CD8-positive, alpha-beta memory T cell (primary cell): Measurements from ENCODE around the gene TNFAIP8L1. TPM values are rescaled to one million over a fixed set of nuclear protein-coding genes. Genes with fewer than 3 reads are reported as not detected.

Source experiments
- CTCF ChIA-PET: fragments of 350-600 bp; sonication (Branson Sonifier 250); formaldehyde crosslinking; loops from one replicate; lab custom pipeline; 2021; ENCODE audit warnings: antibody characterized with exemption; lab: Charles Lee
- POLR2A ChIA-PET: fragments of 350-600 bp; sonication (Branson Sonifier 250); formaldehyde crosslinking; loops from one replicate; lab custom pipeline; 2021; ENCODE audit warnings: antibody characterized with exemption; lab: Charles Lee
- DNase-seq, 5 donors: peaks; one replicate each; pipeline versions ENCODE4 v3.0.0 to v3.0.0-alpha.2; 2020 to 2022; ENCODE audit warnings: mixed read lengths in 1 of 5
- H3K27ac ChIP-seq: one replicate; pipeline ENCODE4 v1.7.0; 2013; ENCODE audit warnings: low read depth, mild to moderate bottlenecking, low read length, moderate library complexity
- H3K27me3 ChIP-seq: 2 replicates; pipeline ENCODE4 v1.7.0; 2013; ENCODE audit warnings: low read length, mild to moderate bottlenecking; ENCODE audit not compliant: insufficient read depth, poor library complexity, severe bottlenecking
- H3K36me3 ChIP-seq: 2 replicates; pipeline ENCODE4 v1.7.0; 2013; ENCODE audit warnings: mild to moderate bottlenecking, low read length, moderate library complexity; ENCODE audit not compliant: insufficient read depth
- H3K4me1 ChIP-seq: 2 replicates; pipeline ENCODE4 v1.7.0; 2013; ENCODE audit warnings: mild to moderate bottlenecking, low read length, moderate library complexity; ENCODE audit not compliant: insufficient read depth
- H3K4me3 ChIP-seq: 2 replicates; pipeline ENCODE4 v1.7.0; 2013; ENCODE audit warnings: mild to moderate bottlenecking, low read length
- H3K9me3 ChIP-seq: 2 replicates; pipeline ENCODE4 v1.7.0; 2013; ENCODE audit warnings: mild to moderate bottlenecking, low read length
- H3K27ac Mint-ChIP-seq, 8 donors: one replicate each; pipeline ENCODE4 v1.8.0; 2020 to 2021; ENCODE audit warnings: mixed read lengths in 8 of 8, mild to moderate bottlenecking in 6 of 8, inconsistent platforms in 3 of 8, moderate library complexity in 3 of 8
- H3K27me3 Mint-ChIP-seq, 2 donors: one replicate each; pipeline ENCODE4 v1.8.0; 2020 to 2021; ENCODE audit warnings: mixed read lengths in 2 of 2, mild to moderate bottlenecking in 1 of 2, moderate library complexity in 1 of 2
- H3K36me3 Mint-ChIP-seq, 3 donors: one replicate each; pipeline ENCODE4 v1.8.0; 2020 to 2021; ENCODE audit warnings: mixed read lengths in 3 of 3, inconsistent platforms in 1 of 3, mild to moderate bottlenecking in 1 of 3
- H3K4me1 Mint-ChIP-seq, 3 donors: one replicate each; pipeline ENCODE4 v1.8.0; 2020 to 2021; ENCODE audit warnings: mixed read lengths in 3 of 3, inconsistent platforms in 1 of 3, mild to moderate bottlenecking in 1 of 3
- H3K4me3 Mint-ChIP-seq, 7 donors: one replicate each; pipeline ENCODE4 v1.8.0; 2020 to 2021; ENCODE audit warnings: mixed read lengths in 7 of 7, mild to moderate bottlenecking in 6 of 7, moderate library complexity in 4 of 7, inconsistent platforms in 2 of 7
- H3K9me3 Mint-ChIP-seq, 5 donors: one replicate each; pipeline ENCODE4 v1.8.0; 2020 to 2022; ENCODE audit warnings: mixed read lengths in 5 of 5, mild to moderate bottlenecking in 3 of 5, moderate library complexity in 2 of 5, inconsistent platforms in 1 of 5
- polyA plus RNA-seq: library from polyadenylated mRNA; unstranded; fragments of 300-500 nt; fragmentation: Illumina TruSeq; gene quantifications from one replicate; pipeline ENCODE4 v1.2.3, GENCODE V29; 2021
- total RNA-seq, 2 experiments: library from RNA; stranded (reverse); gene quantifications; one replicate each; pipeline ENCODE4 v1.2.3, GENCODE V29; 2021

The TNFAIP8L1 gene
- total and polyA plus RNA-seq, 3 experiments from 2014 or later = 9.0 to 10.0 (median 9.6) TPM

GRCh38 chr19:4636151-4636717 lies 3.1 kb upstream of the TNFAIP8L1 start:
- H3K9me3 ChIP-seq = no peaks in the 10 kb centered on the region
- Mint-ChIP-seq H3K36me3 (peaks cover 0 to 1% (median 0%) of the 10 kb centered on the region in 3 donors), H3K4me1 (peaks cover 20 to 34% (median 25%) of the 10 kb centered on the region in 3 donors), H3K27me3 (peaks cover 4 to 5% of the 10 kb centered on the region in 2 donors), H3K27ac (peak overlapping the region in 5 of 8 donors; percentile 8 to 75 (median 66)), H3K4me3 (peak overlapping the region; percentile 41 to 81 (median 52)), H3K9me3 (no peaks in the 10 kb centered on the region)
- H3K27ac ChIP-seq = peak overlapping the region; percentile 0
- H3K4me1 ChIP-seq = peaks cover 46% of the 10 kb centered on the region
- no peaks in the 10 kb centered on the region for H3K36me3 ChIP-seq
- H3K4me3 ChIP-seq = peak overlapping the region; percentile 69
- DNase-seq = peak; percentile 67 to 81 (median 74)
- no peaks in the 10 kb centered on the region for H3K27me3 ChIP-seq
- ChIA-PET CTCF (interaction anchor here (0.5 to 3.4 kb wide), 30 partner anchors 9 to 1550 kb away, joined by 3 to 44 read pairs (median 5); partner anchors contain the start of genes MYDGF and YJU2), POLR2A (interaction anchor here (0.6 kb wide), 1 partner anchor 60 kb away, joined by 3 read pairs; no protein-coding TSS in a partner anchor)

GRCh38 chr19:4636761-4637160 lies 2.6 kb upstream of the TNFAIP8L1 start:
- Mint-ChIP-seq H3K4me3 (peak overlapping the region in 4 of 7 donors; percentile 34 to 46 (median 43)), H3K27me3 (peaks cover 4 to 5% of the 10 kb centered on the region in 2 donors), H3K9me3 (no peaks in the 10 kb centered on the region), H3K36me3 (peaks cover 0 to 1% (median 0%) of the 10 kb centered on the region in 3 donors), H3K27ac (peak overlapping the region in 4 of 8 donors; percentile 8 to 75 (median 69)), H3K4me1 (peaks cover 20 to 39% (median 28%) of the 10 kb centered on the region in 3 donors)
- CTCF ChIA-PET = interaction anchor here (0.5 to 3.4 kb wide), 29 partner anchors 9 to 1549 kb away, joined by 3 to 44 read pairs (median 5); partner anchors contain the start of genes MYDGF and YJU2
- no peak for DNase-seq
- POLR2A ChIA-PET = no interaction called here
- Histone ChIP-seq H3K27ac (peak overlapping the region; percentile 0), H3K36me3 (no peaks in the 10 kb centered on the region), H3K4me1 (peaks cover 51% of the 10 kb centered on the region), H3K4me3 (peak overlapping the region; percentile 12), H3K27me3 (no peaks in the 10 kb centered on the region), H3K9me3 (no peaks in the 10 kb centered on the region)

- Mint-ChIP-seq H3K4me3 (peak overlapping the region in 4 of 7 donors; percentile 27 to 90 (median 82)), H3K4me1 (peaks cover 18 to 38% (median 26%) of the 10 kb centered on the region in 3 donors), H3K27me3 (peaks cover 0 to under 1% of the 10 kb centered on the region in 2 donors), H3K27ac (peak overlapping the region in 7 of 8 donors; percentile 93 to 100 (median 99)), H3K36me3 (peaks cover 0 to 1% (median 0%) of the 10 kb centered on the region in 3 donors), H3K9me3 (no peaks in the 10 kb centered on the region)
- ChIA-PET POLR2A (interaction anchor here (1.0 kb wide), 1 partner anchor 392 kb away, joined by 3 read pairs; no protein-coding TSS in a partner anchor), CTCF (interaction anchor here (3.4 kb wide), 1 partner anchor 61 kb away, joined by 44 read pairs; no protein-coding TSS in a partner anchor)
- Histone ChIP-seq H3K9me3 (no peaks in the 10 kb centered on the region), H3K36me3 (no peaks in the 10 kb centered on the region), H3K27me3 (no peaks in the 10 kb centered on the region), H3K4me3 (peak overlapping the region; percentile 65), H3K27ac (peak overlapping the region; percentile 82), H3K4me1 (peaks cover 54% of the 10 kb centered on the region)
- no peak for DNase-seq
These were observed 999 bp upstream of the TNFAIP8L1 start for GRCh38 chr19:4638317-4638716.

GRCh38 chr19:4639531-4640246 lies 373 bp downstream of the TNFAIP8L1 start:
- no peaks in the 10 kb centered on the region for H3K9me3 ChIP-seq
- H3K27me3 Mint-ChIP-seq = no peaks in the 10 kb centered on the region
- no peaks in the 10 kb centered on the region for H3K36me3 ChIP-seq
- no peaks in the 10 kb centered on the region for H3K27me3 ChIP-seq
- H3K36me3 Mint-ChIP-seq = peaks cover 0 to 1% (median 0%) of the 10 kb centered on the region in 3 donors
- H3K27ac Mint-ChIP-seq = peak overlapping the region; percentile 66 to 98 (median 92)
- peak overlapping the region; percentile 70 for H3K27ac ChIP-seq
- H3K4me3 ChIP-seq = peak overlapping the region; percentile 93
- no peak for DNase-seq
- ChIA-PET POLR2A (interaction anchor here (1.1 kb wide), 1 partner anchor 85 kb away, joined by 3 read pairs; the partner anchor contains the start of gene DPP9), CTCF (interaction anchor here (1.5 kb wide), 1 partner anchor 63 kb away, joined by 4 read pairs; no protein-coding TSS in a partner anchor)
- no peaks in the 10 kb centered on the region for H3K9me3 Mint-ChIP-seq
- H3K4me3 Mint-ChIP-seq = peak overlapping the region; percentile 85 to 95 (median 94)
- H3K4me1 Mint-ChIP-seq = peaks cover 16 to 36% (median 25%) of the 10 kb centered on the region in 3 donors
- peaks cover 54% of the 10 kb centered on the region for H3K4me1 ChIP-seq

- no peaks in the 10 kb centered on the region for H3K9me3 Mint-ChIP-seq
- peak overlapping the region; percentile 85 to 95 (median 94) for H3K4me3 Mint-ChIP-seq
- H3K27ac Mint-ChIP-seq = peak overlapping the region in 7 of 8 donors; percentile 66 to 96 (median 93)
- H3K27ac ChIP-seq = no peak overlapping the region
- peaks cover 0 to 1% (median 0%) of the 10 kb centered on the region in 3 donors for H3K36me3 Mint-ChIP-seq
- H3K9me3 ChIP-seq = no peaks in the 10 kb centered on the region
- H3K4me1 ChIP-seq = peaks cover 54% of the 10 kb centered on the region
- H3K4me3 ChIP-seq = peak overlapping the region; percentile 93
- no peaks in the 10 kb centered on the region for H3K27me3 Mint-ChIP-seq
- H3K27me3 ChIP-seq = no peaks in the 10 kb centered on the region
- ChIA-PET CTCF (interaction anchor here (1.5 kb wide), 1 partner anchor 64 kb away, joined by 4 read pairs; no protein-coding TSS in a partner anchor), POLR2A (interaction anchor here (1.1 kb wide), 1 partner anchor 84 kb away, joined by 3 read pairs; the partner anchor contains the start of gene DPP9)
- peaks cover 16 to 36% (median 25%) of the 10 kb centered on the region in 3 donors for H3K4me1 Mint-ChIP-seq
- no peaks in the 10 kb centered on the region for H3K36me3 ChIP-seq
- DNase-seq = peak in 1 of 5 donors; percentile 19
These were observed 1.1 kb downstream of the TNFAIP8L1 start for GRCh38 chr19:4640247-4641000.

- peaks cover 48% of the 10 kb centered on the region for H3K4me1 ChIP-seq
- ChIA-PET POLR2A (no interaction called here), CTCF (interaction anchor here (0.9 kb wide), 1 partner anchor 150 kb away, joined by 3 read pairs; no protein-coding TSS in a partner anchor)
- no peaks in the 10 kb centered on the region for H3K9me3 ChIP-seq
- H3K4me3 Mint-ChIP-seq = peak overlapping the region in 5 of 7 donors; percentile 28 to 76 (median 47)
- H3K36me3 Mint-ChIP-seq = peaks cover 0 to 4% (median 0%) of the 10 kb centered on the region in 3 donors
- no peak overlapping the region for H3K27ac ChIP-seq
- H3K36me3 ChIP-seq = no peaks in the 10 kb centered on the region
- H3K27ac Mint-ChIP-seq = peak overlapping the region in 2 of 8 donors; percentile 43 to 68
- H3K4me3 ChIP-seq = no peak overlapping the region
- H3K9me3 Mint-ChIP-seq = no peaks in the 10 kb centered on the region
- no peaks in the 10 kb centered on the region for H3K27me3 Mint-ChIP-seq
- H3K27me3 ChIP-seq = no peaks in the 10 kb centered on the region
- H3K4me1 Mint-ChIP-seq = peaks cover 16 to 34% (median 25%) of the 10 kb centered on the region in 3 donors
- DNase-seq = no peak
These were observed 1.8 kb downstream of the TNFAIP8L1 start for GRCh38 chr19:4641132-4641531.

- H3K4me1 Mint-ChIP-seq = peaks cover 21 to 26% (median 22%) of the 10 kb centered on the region in 3 donors
- Histone ChIP-seq H3K27me3 (no peaks in the 10 kb centered on the region), H3K4me1 (peaks cover 35% of the 10 kb centered on the region), H3K36me3 (no peaks in the 10 kb centered on the region), H3K27ac (no peak overlapping the region), H3K4me3 (no peak overlapping the region), H3K9me3 (no peaks in the 10 kb centered on the region)
- ChIA-PET POLR2A (no interaction called here), CTCF (no interaction called here)
- H3K4me3 Mint-ChIP-seq = no peak overlapping the region
- peak overlapping the region in 3 of 8 donors; percentile 33 to 57 (median 50) for H3K27ac Mint-ChIP-seq
- no peaks in the 10 kb centered on the region for H3K27me3 Mint-ChIP-seq
- H3K36me3 Mint-ChIP-seq = peaks cover 0 to 11% (median 0%) of the 10 kb centered on the region in 3 donors
- DNase-seq = no peak
- no peaks in the 10 kb centered on the region for H3K9me3 Mint-ChIP-seq
These were observed 3.3 kb downstream of the TNFAIP8L1 start for GRCh38 chr19:4642625-4643024.
